SIG-M5 (cell line): ENCODE results near the gene KRT79.
"Not testable (repeated sequence)": the region's sequence is repeated elsewhere in the genome, so short reads cannot be mapped to it uniquely, and the experiment has no call there.

Experiments
- DNase-seq: peaks from one replicate; lab custom pipeline; 2025; lab: John Stamatoyannopoulos, UW

KRT79 gene

DNA sequence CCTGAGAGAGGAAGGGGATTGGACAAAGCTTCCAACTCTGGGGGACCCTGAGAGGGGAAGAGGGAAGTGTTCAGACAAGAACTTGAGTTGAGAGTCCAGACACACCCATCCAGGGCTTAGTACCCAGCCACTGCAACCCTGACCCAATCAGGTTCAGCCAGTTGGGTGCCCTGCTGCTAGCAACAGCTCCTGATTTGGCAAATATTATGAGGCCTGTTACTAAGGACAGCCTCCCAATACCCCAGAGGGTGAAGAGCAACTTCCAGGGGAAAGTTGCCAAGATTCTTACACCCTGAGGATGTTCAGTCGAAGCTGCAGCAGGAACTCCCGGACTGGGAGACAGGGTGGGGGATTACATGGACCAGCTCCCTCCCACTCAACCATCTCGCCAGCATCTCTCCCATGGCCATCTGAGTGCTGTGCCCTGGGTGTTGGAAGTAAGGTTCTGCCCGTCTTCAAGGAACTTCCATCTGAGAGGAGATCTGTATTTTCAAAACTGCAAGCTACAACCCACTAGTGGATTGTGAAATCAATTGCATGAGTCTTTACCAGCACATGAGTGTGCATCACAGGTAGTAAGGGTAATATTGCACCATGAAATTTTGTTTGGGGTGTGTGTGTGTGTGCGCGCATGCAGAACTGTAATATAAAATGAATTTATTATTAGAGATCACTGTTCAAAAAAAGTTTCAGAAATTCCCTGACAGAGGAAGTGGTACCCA is 26.2 kb upstream of the KRT79 start:
- no peak for DNase-seq

- DNase-seq = no peak
These were observed 23.4 kb upstream of the KRT79 start for GRCh38 chr12:52857500-52857899.

DNA sequence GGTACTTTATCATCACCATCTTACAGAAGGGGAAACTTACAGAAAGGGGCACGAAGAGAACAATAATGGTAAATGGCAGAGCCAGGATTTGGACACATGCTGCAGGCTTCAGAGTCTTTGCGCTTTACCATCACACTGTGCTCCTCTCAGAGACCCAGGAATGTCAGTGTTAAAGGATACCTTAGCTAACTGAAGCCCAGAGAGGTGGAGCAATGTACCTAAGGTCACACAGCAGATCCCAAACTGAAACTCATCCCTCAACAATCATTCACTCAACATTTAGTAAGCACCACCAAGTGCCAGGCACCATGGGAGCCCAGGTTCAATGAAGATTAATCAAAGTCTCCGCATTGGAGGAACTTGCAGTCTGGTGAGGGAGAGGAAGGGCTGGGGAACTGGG is 22.7 kb upstream of the KRT79 start:
- DNase-seq = no peak

DNA sequence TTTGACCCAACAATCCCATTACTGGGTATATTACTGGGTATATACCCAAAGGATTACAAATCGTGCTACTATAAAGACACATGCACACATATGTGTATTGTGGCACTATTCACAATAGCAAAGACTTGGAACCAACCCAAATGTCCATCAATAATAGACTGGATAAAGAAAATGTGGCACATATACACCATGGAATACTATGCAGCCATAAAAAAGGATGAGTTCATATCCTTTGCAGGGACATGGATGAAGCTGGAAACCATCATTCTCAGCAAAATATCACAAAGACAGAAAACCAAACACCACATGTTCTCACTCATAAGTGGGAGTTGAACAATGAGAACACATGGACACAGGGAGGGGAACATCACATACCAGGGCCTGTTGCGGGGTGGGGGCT is 22.0 kb upstream of the KRT79 start:
- DNase-seq = not testable (repeated sequence)

- DNase-seq = no peak
These were observed 17.7 kb upstream of the KRT79 start for GRCh38 chr12:52851787-52852186.

DNA sequence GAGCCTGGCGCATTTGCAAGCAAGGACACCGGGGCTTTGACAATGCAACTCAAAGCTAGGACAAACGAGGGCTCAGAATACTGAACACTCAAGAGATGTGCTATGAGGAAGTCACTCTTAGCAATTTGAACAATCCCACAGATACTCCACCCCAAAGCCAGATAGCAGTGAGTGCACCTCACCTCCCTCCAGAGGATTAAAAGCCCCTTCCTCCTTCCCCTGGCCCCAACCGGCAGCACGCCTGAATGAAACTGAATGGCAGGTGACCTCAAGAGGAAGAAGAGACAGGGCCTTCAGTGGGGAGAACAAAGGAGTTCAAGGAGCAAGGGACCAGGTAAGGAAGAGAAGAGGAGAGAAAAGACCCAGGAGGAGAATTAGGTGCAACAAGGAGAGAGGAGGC is 16.6 kb upstream of the KRT79 start:
- no peak for DNase-seq

- no peak for DNase-seq
These were observed 15.4 kb upstream of the KRT79 start for GRCh38 chr12:52849511-52849910.

GRCh38 chr12:52848661-52849255 is 14.6 kb upstream of the KRT79 start, which contains the start of gene KRT78:
Gene KRT78 (minus strand): TSS chr12:52848994. CDS start chr12:52848930, 64 bp downstream.
- no peak for DNase-seq

- no peak for DNase-seq
These were observed 13.4 kb upstream of the KRT79 start for GRCh38 chr12:52847335-52848102.

DNA sequence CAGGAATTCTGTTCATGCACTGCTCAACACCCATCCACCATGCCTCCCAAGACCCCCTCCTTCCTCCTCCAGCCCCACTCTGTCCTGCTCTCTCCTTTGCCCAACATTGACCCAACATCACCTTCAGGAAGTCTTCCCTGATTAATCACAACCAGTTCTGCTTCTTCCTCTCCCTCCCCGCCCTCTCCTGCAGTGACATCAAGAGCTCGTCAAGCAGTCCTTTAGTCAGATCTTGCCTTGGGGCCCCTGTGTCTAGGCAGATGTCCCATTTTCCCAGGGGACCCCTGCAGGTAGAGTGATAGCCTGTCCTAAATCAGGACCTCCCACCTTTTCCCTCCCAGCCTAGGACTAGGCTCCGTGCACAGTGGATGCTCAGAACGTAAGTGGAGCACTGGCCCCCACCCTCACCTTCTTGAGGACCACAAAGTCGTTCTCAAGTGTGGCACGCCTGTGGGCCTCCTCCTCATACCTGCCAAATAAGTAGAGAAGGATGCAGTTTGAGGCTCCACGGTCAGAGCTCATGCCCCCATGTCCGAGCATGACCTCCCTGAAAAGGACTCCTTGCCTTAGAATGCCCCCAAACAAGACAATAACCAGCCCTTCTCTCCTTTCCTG is 12.4 kb upstream of the KRT79 start:
- no peak for DNase-seq

DNA sequence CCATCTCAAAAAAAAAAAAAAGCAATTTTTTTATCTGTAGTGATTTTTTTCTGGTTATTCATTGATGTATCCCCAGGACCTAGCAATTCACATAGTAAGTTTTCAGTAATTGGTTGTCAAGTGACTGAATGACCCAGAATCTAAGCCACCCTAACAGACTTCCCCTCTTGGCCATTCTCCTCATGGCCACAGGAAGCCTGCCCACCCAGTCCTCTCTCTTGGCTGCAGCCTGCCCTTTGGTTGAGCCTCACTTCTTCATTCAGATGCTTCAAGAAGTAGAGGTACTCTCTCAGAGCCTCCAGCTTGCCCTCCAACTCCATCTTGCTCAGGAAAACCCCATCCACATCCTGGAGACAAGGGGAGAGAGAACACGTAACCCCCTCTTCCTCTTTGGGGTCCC is 11.8 kb upstream of the KRT79 start:
- no peak for DNase-seq

- no peak for DNase-seq
These were observed 10.3 kb upstream of the KRT79 start for GRCh38 chr12:52844386-52844785.

DNA sequence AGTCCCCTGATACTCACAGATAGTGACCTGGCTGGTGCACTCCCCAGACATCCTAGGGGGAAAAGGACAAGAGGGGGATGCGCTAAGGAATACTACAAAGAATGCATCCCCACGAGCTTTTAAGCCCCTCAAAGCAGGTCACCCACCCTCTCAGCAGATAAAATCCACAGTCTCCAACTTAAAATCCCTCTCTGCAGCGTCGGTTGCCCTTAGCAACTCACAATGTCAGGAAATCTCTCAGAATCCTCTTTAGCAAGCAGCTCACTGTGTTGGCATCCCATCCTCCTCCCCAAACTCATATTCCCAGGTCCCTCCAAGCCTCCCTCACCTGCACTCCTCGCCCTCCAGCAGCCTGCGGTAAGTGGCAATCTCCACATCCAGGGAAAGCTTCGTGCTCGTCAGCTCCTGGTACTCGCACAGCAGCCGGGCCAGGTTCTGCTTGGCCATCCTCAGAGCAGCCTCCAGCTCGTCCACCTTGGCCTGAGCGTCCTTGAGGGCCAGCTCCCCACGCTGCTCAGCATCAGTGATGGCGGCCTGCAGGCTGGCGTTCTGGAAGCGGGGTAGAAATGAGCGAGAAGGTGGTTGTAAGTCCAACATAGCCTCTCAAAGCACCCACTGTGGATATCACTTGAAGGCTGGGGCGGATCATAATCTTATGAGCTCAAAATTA is 5.5 kb upstream of the KRT79 start:
- no peak for DNase-seq

- no peak for DNase-seq
These were observed 4.7 kb upstream of the KRT79 start for GRCh38 chr12:52838609-52839435.

DNA sequence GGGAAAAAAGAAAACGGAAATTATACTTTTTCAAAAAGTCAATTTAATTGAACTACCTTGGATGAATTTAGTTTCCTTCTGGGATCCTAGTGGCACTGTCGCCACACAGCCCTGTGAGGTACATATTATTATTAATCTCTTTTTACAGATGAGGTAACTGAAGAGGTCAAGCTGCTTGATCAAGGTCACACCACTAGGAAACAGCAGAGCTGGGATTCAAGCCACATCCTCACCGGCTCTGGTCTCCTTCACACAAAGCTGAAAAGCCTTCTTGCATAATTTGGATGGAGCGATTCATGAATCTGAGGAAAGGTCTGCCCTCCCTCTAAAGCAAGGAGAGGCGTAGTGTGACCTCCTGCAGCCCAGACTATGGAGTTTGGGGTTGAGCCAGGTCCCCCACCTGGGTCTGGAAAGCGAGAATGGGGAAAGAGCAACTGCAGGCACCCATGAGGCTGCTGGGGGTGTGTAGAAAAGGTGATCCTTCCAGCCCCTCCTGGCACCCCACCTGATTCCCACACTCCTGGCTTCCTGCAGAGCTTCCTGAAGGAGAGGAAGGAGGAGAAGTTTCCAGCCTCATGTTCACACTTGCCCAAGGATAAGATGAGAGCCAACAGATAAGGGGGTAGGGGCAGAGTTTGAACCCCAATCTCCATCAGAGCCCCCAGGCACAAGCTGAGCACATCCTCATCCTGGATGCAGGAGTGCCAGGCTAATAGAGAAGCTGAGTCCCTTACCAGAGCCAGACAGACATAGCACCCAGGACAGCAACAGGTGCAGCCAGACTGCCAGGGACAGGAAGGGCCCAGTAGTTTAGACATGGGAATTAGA is 3.9 kb upstream of the KRT79 start:
- no peak for DNase-seq

- DNase-seq = no peak
These were observed 3.3 kb upstream of the KRT79 start for GRCh38 chr12:52837413-52837741.

- no peak for DNase-seq
These were observed 2.6 kb upstream of the KRT79 start for GRCh38 chr12:52836491-52837412.

GRCh38 chr12:52836042-52836466 is 1.9 kb upstream of the KRT79 start:
- no peak for DNase-seq
